AG04450 (cell line): ENCODE measurements around the gene FGL2. TPM values are rescaled to one million over a fixed set of nuclear protein-coding genes. Genes with fewer than 3 reads are reported as not detected.
"Not testable (repeated sequence)": the region's sequence is repeated elsewhere in the genome, so short reads cannot be mapped to it uniquely, and the experiment has no call there.

ENCODE experiments used
- CTCF ChIA-PET: fragments of 300-600, 350-600 bp; formaldehyde crosslinking; extraction: SDS; loops from one replicate; lab custom pipeline; 2022; ENCODE audit warnings: antibody characterized with exemption, inconsistent platforms; lab: Charles Lee
- POLR2A ChIA-PET: fragments of 350-600 bp; formaldehyde crosslinking; extraction: SDS; loops from one replicate; lab custom pipeline; 2021; ENCODE audit warnings: antibody characterized with exemption, inconsistent platforms; lab: Yijun Ruan, JAX
- DNase-seq: peaks from one replicate; pipeline ENCODE4 v3.0.0-alpha.2; 2011; ENCODE audit warnings: low read depth, low spot score
- H3K27ac ChIP-seq: one replicate; pipeline ENCODE4 v1.5.1; 2012; ENCODE audit warnings: low read depth, low read length, control low read depth
- H3K27me3 ChIP-seq: one replicate; pipeline ENCODE4 v1.6.0; 2012; ENCODE audit warnings: low read length; ENCODE audit not compliant: control insufficient read depth, insufficient read depth
- H3K4me3 ChIP-seq: 2 replicates; pipeline ENCODE4 v1.5.1; 2011; ENCODE audit warnings: mild to moderate bottlenecking, low read depth, low read length, control low read depth
- H3K9me3 ChIP-seq: 2 replicates; pipeline ENCODE4 v1.5.1; 2012; ENCODE audit warnings: low read length; ENCODE audit not compliant: control insufficient read depth, insufficient read depth
- CTCF ChIP-seq: IDR thresholded peaks from 2 replicates; pipeline ENCODE4 v1.5.1; 2011; ENCODE audit warnings: low read depth, low read length, control low read depth, inconsistent platforms
- polyA plus RNA-seq: library from polyadenylated mRNA; depleted of rRNA; stranded (reverse); fragments of >200 nt; gene quantifications from 2 replicates; pipeline ENCODE4 v1.2.3, GENCODE V29; 2011

FGL2 gene
- polyA plus RNA-seq, 1 experiment = 28.8 TPM

GRCh38 chr7:77184463-77184862 is 15.2 kb downstream of the FGL2 start:
- no peak for TF ChIP-seq CTCF
- CTCF ChIA-PET = no interaction called here
- Histone ChIP-seq H3K27me3 (no peaks in the 10 kb centered on the region), H3K4me3 (no peak overlapping the region), H3K27ac (no peak overlapping the region), H3K9me3 (no peaks in the 10 kb centered on the region)
- POLR2A ChIA-PET = no interaction called here
- DNase-seq = no peak

- POLR2A ChIA-PET = no interaction called here
- Histone ChIP-seq H3K9me3 (no peaks in the 10 kb centered on the region), H3K27ac (no peak overlapping the region), H3K27me3 (no peaks in the 10 kb centered on the region), H3K4me3 (no peak overlapping the region)
- TF ChIP-seq CTCF = no peak
- DNase-seq = no peak
- CTCF ChIA-PET = no interaction called here
Observed at GRCh38 chr7:77182261-77182660, 17.4 kb downstream of the FGL2 start.

- TF ChIP-seq CTCF = no peak
- H3K27me3 ChIP-seq = no peaks in the 10 kb centered on the region
- ChIA-PET CTCF (no interaction called here), POLR2A (no interaction called here)
- H3K27ac ChIP-seq = no peak overlapping the region
- H3K9me3 ChIP-seq = no peaks in the 10 kb centered on the region
- DNase-seq = no peak
- no peak overlapping the region for H3K4me3 ChIP-seq
Observed at GRCh38 chr7:77181734-77182133, 17.9 kb downstream of the FGL2 start.

- ChIA-PET CTCF (no interaction called here), POLR2A (no interaction called here)
- Histone ChIP-seq H3K27me3 (no peaks in the 10 kb centered on the region), H3K27ac (no peak overlapping the region), H3K9me3 (no peaks in the 10 kb centered on the region), H3K4me3 (no peak overlapping the region)
- TF ChIP-seq CTCF = no peak
- DNase-seq = no peak
Observed at GRCh38 chr7:77181015-77181595, 18.5 kb downstream of the FGL2 start.

GRCh38 chr7:77178024-77178423 is 21.6 kb downstream of the FGL2 start:
- DNase-seq, CTCF ChIA-PET, POLR2A ChIA-PET, H3K9me3 ChIP-seq, H3K4me3 ChIP-seq, H3K27ac ChIP-seq, H3K27me3 ChIP-seq: not testable (repeated sequence)

- H3K9me3 ChIP-seq, H3K4me3 ChIP-seq, DNase-seq, H3K27me3 ChIP-seq, POLR2A ChIA-PET, CTCF ChIA-PET, H3K27ac ChIP-seq: not testable (repeated sequence)
Observed at GRCh38 chr7:77177321-77177904, 22.2 kb downstream of the FGL2 start.

- H3K27me3 ChIP-seq, CTCF ChIA-PET, H3K9me3 ChIP-seq, H3K4me3 ChIP-seq, DNase-seq, H3K27ac ChIP-seq, POLR2A ChIA-PET: not testable (repeated sequence)
Observed at GRCh38 chr7:77175274-77175800, 24.3 kb downstream of the FGL2 start.

GRCh38 chr7:77174418-77174817 is 25.2 kb downstream of the FGL2 start:
- H3K27ac ChIP-seq, H3K9me3 ChIP-seq, POLR2A ChIA-PET, H3K4me3 ChIP-seq, CTCF ChIA-PET, DNase-seq, H3K27me3 ChIP-seq: not testable (repeated sequence)
